GM06990 (cell line): Measurements from ENCODE around the gene HMOX2.

Source experiments
- DNase-seq: peaks from one replicate; pipeline ENCODE4 v3.0.0-alpha.2; 2011; ENCODE audit not compliant: insufficient read length; ENCODE audit errors: extremely low read depth
- H3K27me3 ChIP-seq: replicated peaks from 2 replicates; pipeline ENCODE4 v1.6.0; 2011; ENCODE audit warnings: low read length; ENCODE audit not compliant: control insufficient read depth, insufficient read depth
- H3K36me3 ChIP-seq: 2 replicates; pipeline ENCODE4 v1.5.1; 2011; ENCODE audit warnings: low read length; ENCODE audit not compliant: control insufficient read depth, insufficient read depth
- H3K4me3 ChIP-seq: replicated peaks from 2 replicates; pipeline ENCODE4 v1.5.1; 2011; ENCODE audit warnings: low read depth, mild to moderate bottlenecking, control low read depth, low read length
- CTCF ChIP-seq: IDR thresholded peaks from 2 replicates; pipeline ENCODE4 v1.5.1; 2011; ENCODE audit warnings: low read length, control low read depth, mild to moderate bottlenecking, inconsistent platforms; ENCODE audit not compliant: insufficient read depth, poor library complexity, severe bottlenecking

The HMOX2 gene

GRCh38 chr16:4513881-4514280, 37.7 kb downstream of the HMOX2 start:
- H3K36me3 ChIP-seq, result peaks cover 28% of the 10 kb centered on the region
- H3K4me3 ChIP-seq, result no peak overlapping the region
- no peaks in the 10 kb centered on the region for H3K27me3 ChIP-seq
- no peak for TF ChIP-seq CTCF
- DNase-seq, result no peak

- H3K36me3 ChIP-seq, result peaks cover 24% of the 10 kb centered on the region
- H3K4me3 ChIP-seq, result no peak overlapping the region
- no peaks in the 10 kb centered on the region for H3K27me3 ChIP-seq
- no peak for TF ChIP-seq CTCF
- DNase-seq, result no peak
Measured at GRCh38 chr16:4514606-4515005, 38.4 kb downstream of the HMOX2 start.

- H3K27me3 ChIP-seq, result no peaks in the 10 kb centered on the region
- peak overlapping the region; percentile 4; the same call in 1 of the 2 replicates for H3K4me3 ChIP-seq
- H3K36me3 ChIP-seq, result peaks cover 16% of the 10 kb centered on the region
- no peak for TF ChIP-seq CTCF
- DNase-seq, result no peak
Measured at GRCh38 chr16:4515611-4516233, 39.5 kb downstream of the HMOX2 start.

- TF ChIP-seq CTCF, result peak; percentile 57
- peaks cover 1% of the 10 kb centered on the region; the same call in 1 of the 2 replicates for H3K36me3 ChIP-seq
- H3K4me3 ChIP-seq, result no peak overlapping the region
- no peak for DNase-seq
- no peaks in the 10 kb centered on the region for H3K27me3 ChIP-seq
Measured at GRCh38 chr16:4517812-4518680, 41.8 kb downstream of the HMOX2 start.

DNA sequence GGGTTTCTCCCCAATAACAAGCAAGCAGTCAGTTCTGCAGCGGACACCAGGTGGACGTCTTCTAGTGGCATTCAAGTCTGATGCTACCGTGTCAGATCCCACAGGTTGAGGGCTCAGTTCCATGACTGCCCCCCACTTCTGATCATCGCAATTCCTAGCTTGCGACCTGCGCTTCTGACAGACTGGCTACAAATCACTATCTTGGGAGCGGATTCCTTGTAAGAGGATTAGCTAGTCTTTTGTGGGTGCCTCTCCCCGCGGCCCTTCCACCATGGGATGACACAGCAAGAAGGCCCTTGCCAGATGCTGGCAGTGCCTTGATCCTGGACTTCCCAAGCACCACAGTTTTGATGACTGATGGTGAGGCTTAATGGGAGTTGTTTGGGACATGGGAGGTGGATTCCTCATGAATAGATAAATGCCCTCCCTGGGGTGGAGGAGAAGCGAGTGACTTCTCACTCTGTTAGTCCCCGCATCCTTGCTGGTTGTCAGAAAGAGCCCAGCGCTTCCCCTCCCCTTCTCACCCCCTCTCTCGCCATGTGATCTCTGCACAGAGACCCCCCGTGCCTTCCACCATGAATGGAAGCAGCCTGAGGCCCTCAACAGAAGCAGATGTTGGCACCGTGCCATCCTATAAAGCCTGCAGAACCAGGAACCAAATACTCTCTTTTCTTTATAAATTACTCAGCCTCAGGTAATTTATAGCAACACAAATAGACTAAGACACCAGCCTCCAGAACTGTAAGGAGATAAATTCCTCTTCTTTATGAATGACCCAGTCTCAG, 43.3 kb downstream of the HMOX2 start:
- TF ChIP-seq CTCF, result no peak
- no peak for DNase-seq
- Histone ChIP-seq H3K4me3 (no peak overlapping the region), H3K27me3 (no peaks in the 10 kb centered on the region), H3K36me3 (peaks cover 1% of the 10 kb centered on the region; the same call in 1 of the 2 replicates)
